Adipocyte (in vitro differentiated cells): ENCODE data around the gene LAMB3.

ENCODE experiments used
- DNase-seq: peaks from one replicate; pipeline ENCODE4 v3.0.0-alpha.2; 2015; ENCODE audit warnings: low read depth
- H3K27me3 ChIP-seq: replicated peaks from 2 replicates; pipeline ENCODE4 v1.7.0; 2013; ENCODE audit warnings: mild to moderate bottlenecking, low read length, moderate library complexity; ENCODE audit not compliant: control insufficient read depth, insufficient read depth
- H3K36me3 ChIP-seq: 2 replicates; pipeline ENCODE4 v1.7.0; 2013; ENCODE audit warnings: low read length, mild to moderate bottlenecking, moderate library complexity; ENCODE audit not compliant: control insufficient read depth, insufficient read depth, severe bottlenecking
- H3K4me1 ChIP-seq: 2 replicates; pipeline ENCODE4 v1.7.0; 2013; ENCODE audit warnings: mild to moderate bottlenecking, low read length, moderate library complexity; ENCODE audit not compliant: control insufficient read depth, insufficient read depth
- H3K4me3 ChIP-seq: 2 replicates; pipeline ENCODE4 v1.7.0; 2013; ENCODE audit warnings: mild to moderate bottlenecking, low read length, moderate library complexity
- H3K9ac ChIP-seq: 2 replicates; pipeline ENCODE4 v1.7.0; 2013; ENCODE audit warnings: mild to moderate bottlenecking, low read length, moderate library complexity
- H3K9me3 ChIP-seq: 2 replicates; pipeline ENCODE4 v1.7.0; 2013; ENCODE audit warnings: mild to moderate bottlenecking, low read length, moderate library complexity; ENCODE audit not compliant: control insufficient read depth

The LAMB3 gene

DNA sequence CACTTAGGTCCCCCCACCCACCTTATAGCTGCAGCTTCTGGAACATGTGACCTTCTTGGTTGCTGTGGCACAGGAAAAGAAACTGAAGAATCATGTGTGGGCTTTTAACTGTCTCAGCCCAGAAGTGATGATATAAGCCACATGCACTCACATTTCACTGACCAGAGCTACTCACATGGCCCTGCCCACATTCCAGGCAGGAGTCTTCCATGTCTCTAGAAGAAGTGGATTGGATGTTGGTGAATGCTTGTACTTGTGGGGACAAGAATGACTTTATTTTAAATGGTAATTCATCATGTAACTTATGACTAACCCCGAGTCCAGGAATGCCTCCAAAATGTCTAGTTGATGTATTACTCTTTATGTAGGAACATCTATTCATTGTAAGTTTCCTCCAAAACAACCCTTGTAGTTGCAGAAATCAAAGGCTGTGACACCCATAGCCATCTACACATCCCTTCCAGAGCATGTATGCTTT, 84.5 kb downstream of the LAMB3 start:
- H3K9me3 ChIP-seq = no peaks in the 10 kb centered on the region
- H3K4me3 ChIP-seq = no peak overlapping the region
- peaks cover 9% of the 10 kb centered on the region for H3K4me1 ChIP-seq
- no peak overlapping the region for H3K9ac ChIP-seq
- no peaks in the 10 kb centered on the region for H3K36me3 ChIP-seq
- H3K27me3 ChIP-seq = peaks cover 20% of the 10 kb centered on the region
- DNase-seq = peak; percentile 19

DNA sequence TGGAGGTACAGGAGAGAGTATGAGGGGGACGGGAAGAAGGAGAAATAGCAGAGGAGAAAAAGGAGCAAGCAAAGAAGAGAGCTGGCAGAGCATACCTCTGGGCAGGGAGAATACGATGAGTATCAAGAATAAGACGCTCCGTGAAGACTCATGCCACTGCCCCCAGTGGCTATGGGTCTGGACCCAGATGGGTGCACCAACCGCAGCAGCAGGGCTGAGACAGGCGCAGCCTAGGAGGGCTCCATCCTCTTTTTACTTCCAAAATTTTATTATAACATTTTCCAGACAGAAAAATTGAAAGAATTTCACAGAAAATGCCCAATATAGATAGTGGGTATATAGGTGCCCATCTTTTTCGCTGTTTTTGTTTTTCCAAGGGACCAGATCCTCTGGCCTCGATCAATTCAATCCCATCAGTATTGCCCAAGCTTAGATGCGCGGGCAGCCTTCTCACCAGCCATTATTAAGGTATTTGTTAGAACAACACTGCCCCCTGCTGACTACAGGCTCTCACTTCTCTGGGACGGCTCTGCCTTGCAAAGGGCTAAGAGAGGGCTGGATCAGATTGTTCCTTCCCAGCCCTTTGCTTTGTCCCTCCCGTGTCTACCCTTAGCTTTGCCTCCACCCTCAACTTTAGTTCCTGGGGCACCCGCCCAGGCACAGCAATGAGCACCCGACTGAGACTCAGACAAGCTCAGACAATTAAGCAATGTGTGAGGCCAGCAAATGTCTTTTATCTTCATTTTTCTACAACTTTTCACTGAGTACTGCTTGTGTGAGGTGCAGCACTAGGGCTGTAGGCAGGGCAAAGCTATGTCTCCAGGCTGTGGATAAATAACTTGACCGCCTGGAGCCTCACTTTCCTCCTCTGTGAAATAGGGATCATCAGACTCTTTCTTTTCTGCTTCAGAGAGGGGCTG, 86.2 kb downstream of the LAMB3 start:
- Histone ChIP-seq H3K4me3 (no peak overlapping the region), H3K4me1 (peaks cover 9% of the 10 kb centered on the region), H3K9me3 (no peaks in the 10 kb centered on the region), H3K9ac (peak overlapping the region; percentile 2), H3K27me3 (peaks cover 22% of the 10 kb centered on the region), H3K36me3 (no peaks in the 10 kb centered on the region)
- peak; percentile 95 for DNase-seq
